ENCODE measurements around the gene TLL2. TPM values are rescaled to one million over a fixed set of nuclear protein-coding genes. Genes with fewer than 3 reads are reported as not detected.

TLL2 gene
- total RNA-seq, 1 experiment from 2014 or later = 0.14 TPM

GRCh38 chr10:96517284-96517683 lies 3.6 kb upstream of the TLL2 start:
- BruUV-seq (replicated peaks) = no TSS peak
- H3K36me3 ChIP-seq (ENCODE audit: control insufficient read depth, insufficient read depth, low read length) = no peaks in the 10 kb centered on the region
- H3K4me3 ChIP-seq (ENCODE audit: low read depth, low read length) = no peak overlapping the region
- H3K9me3 Mint-ChIP-seq (ENCODE audit: unreplicated experiment) = no peaks in the 10 kb centered on the region
- intact Hi-C loops (cut with micrococcal nuclease; ENCODE audit: unreplicated experiment) = no loop called here
- no peak for DNase-seq
- H3K4me1 Mint-ChIP-seq (ENCODE audit: low read depth, unreplicated experiment) = no peaks in the 10 kb centered on the region
- no peaks in the 10 kb centered on the region for H3K27me3 Mint-ChIP-seq (ENCODE audit: insufficient read depth, unreplicated experiment)
- H3K4me3 Mint-ChIP-seq (ENCODE audit: unreplicated experiment) = no peak overlapping the region
- H3K9me3 ChIP-seq = no peaks in the 10 kb centered on the region
- ChIA-PET CTCF (no interaction called here), POLR2A (no interaction called here)
- no peaks in the 10 kb centered on the region; the same call in 1 of the 2 replicates for H3K27me3 ChIP-seq (replicated peaks; ENCODE audit: control insufficient read depth, insufficient read depth, low read length)
- H3K4me1 ChIP-seq = peaks cover 3% of the 10 kb centered on the region; the same call in 1 of the 2 replicates
- no peak overlapping the region for H3K27ac Mint-ChIP-seq (ENCODE audit: unreplicated experiment)
- TF ChIP-seq, protein P1, sequence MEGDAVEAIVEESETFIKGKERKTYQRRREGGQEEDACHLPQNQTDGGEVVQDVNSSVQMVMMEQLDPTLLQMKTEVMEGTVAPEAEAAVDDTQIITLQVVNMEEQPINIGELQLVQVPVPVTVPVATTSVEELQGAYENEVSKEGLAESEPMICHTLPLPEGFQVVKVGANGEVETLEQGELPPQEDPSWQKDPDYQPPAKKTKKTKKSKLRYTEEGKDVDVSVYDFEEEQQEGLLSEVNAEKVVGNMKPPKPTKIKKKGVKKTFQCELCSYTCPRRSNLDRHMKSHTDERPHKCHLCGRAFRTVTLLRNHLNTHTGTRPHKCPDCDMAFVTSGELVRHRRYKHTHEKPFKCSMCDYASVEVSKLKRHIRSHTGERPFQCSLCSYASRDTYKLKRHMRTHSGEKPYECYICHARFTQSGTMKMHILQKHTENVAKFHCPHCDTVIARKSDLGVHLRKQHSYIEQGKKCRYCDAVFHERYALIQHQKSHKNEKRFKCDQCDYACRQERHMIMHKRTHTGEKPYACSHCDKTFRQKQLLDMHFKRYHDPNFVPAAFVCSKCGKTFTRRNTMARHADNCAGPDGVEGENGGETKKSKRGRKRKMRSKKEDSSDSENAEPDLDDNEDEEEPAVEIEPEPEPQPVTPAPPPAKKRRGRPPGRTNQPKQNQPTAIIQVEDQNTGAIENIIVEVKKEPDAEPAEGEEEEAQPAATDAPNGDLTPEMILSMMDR (IDR thresholded peaks at IDR 0.05; ENCODE audit: insufficient read depth in 1 of 2, low read depth in 1 of 2, low read length in 1 of 2, severe bottlenecking in 1 of 2, unreplicated experiment in 1 of 2) = no peak
- peaks cover 51% of the 10 kb centered on the region for H3K36me3 Mint-ChIP-seq (ENCODE audit: insufficient read depth, unreplicated experiment)

DNA sequence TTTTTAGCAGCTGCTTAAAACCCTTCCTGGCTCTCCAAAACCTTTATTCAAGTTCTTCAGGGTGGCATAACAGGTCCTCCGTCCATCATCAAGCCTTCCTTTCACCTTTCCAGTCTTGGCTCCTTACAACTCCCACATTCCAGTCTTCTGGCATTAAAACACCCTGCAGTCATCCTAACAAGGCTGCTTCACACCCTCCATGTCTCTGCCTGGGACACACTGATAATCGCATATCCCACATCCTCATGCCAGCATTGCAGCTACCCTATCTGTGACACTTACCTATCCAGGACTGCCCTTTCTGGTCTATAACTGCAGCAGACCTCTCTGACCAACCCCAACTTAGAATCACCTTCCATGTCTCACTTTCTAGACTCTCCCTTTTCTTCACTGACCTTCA lies 2.6 kb upstream of the TLL2 start:
- H3K27me3 Mint-ChIP-seq (ENCODE audit: insufficient read depth, unreplicated experiment) = peaks cover 4% of the 10 kb centered on the region
- intact Hi-C loops (cut with micrococcal nuclease; ENCODE audit: unreplicated experiment) = no loop called here
- no peak overlapping the region for H3K4me3 ChIP-seq (ENCODE audit: low read depth, low read length)
- no peaks in the 10 kb centered on the region for H3K9me3 ChIP-seq
- H3K9me3 Mint-ChIP-seq (ENCODE audit: unreplicated experiment) = no peaks in the 10 kb centered on the region
- ChIA-PET POLR2A (no interaction called here), CTCF (no interaction called here)
- no peak for DNase-seq
- H3K36me3 ChIP-seq (ENCODE audit: control insufficient read depth, insufficient read depth, low read length) = no peaks in the 10 kb centered on the region
- H3K4me1 Mint-ChIP-seq (ENCODE audit: low read depth, unreplicated experiment) = no peaks in the 10 kb centered on the region
- peak overlapping the region; percentile 14 for H3K27ac Mint-ChIP-seq (ENCODE audit: unreplicated experiment)
- BruUV-seq (replicated peaks) = no TSS peak
- TF ChIP-seq, protein P1 (IDR thresholded peaks at IDR 0.05; ENCODE audit: insufficient read depth in 1 of 2, low read depth in 1 of 2, low read length in 1 of 2, severe bottlenecking in 1 of 2, unreplicated experiment in 1 of 2) = no peak
- H3K27me3 ChIP-seq (replicated peaks; ENCODE audit: control insufficient read depth, insufficient read depth, low read length) = no peaks in the 10 kb centered on the region; the same call in 1 of the 2 replicates
- H3K36me3 Mint-ChIP-seq (ENCODE audit: insufficient read depth, unreplicated experiment) = peaks cover 42% of the 10 kb centered on the region
- peak overlapping the region; percentile 5 for H3K4me3 Mint-ChIP-seq (ENCODE audit: unreplicated experiment)
- H3K4me1 ChIP-seq = peaks cover 3% of the 10 kb centered on the region; the same call in 1 of the 2 replicates

DNA sequence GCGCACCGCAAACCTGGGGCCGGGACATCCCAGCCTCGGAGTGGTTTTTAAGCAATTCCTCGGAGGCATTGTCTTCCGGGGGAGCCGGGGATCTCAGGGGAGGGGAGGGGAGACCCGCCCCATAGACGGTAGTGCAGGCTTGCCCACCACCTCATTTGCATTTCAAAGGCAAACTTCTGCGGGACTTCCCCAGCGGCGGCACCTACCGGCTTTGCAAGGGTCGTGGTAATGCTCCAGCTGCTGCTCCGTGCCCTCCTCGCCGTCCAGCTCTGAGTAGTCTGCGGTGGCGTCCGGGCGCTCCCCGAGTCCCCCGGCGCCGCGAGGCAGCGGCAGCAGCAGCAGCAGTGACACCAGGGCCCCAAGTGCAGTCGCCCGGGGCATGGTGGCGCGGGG lies 425 bp downstream of the TLL2 start:
- CTCF ChIA-PET = interaction anchor here (0.5 to 2.7 kb wide), 19 partner anchors 10 to 912 kb away, joined by 3 to 20 read pairs (median 4); partner anchors contain the start of gene TM9SF3
- BruUV-seq (replicated peaks) = no TSS peak
- intact Hi-C loops (cut with micrococcal nuclease; ENCODE audit: unreplicated experiment) = no loop called here

More for the DNA sequence above, 425 bp downstream of the TLL2 start:
- H3K4me3 Mint-ChIP-seq (ENCODE audit: unreplicated experiment) = peak overlapping the region; percentile 82
- TF ChIP-seq, protein P1 (IDR thresholded peaks at IDR 0.05; ENCODE audit: insufficient read depth in 1 of 2, low read depth in 1 of 2, low read length in 1 of 2, severe bottlenecking in 1 of 2, unreplicated experiment in 1 of 2) = no peak
- peaks cover 25% of the 10 kb centered on the region for H3K36me3 Mint-ChIP-seq (ENCODE audit: insufficient read depth, unreplicated experiment)
- POLR2A ChIA-PET = no interaction called here
- Histone ChIP-seq H3K27me3 (replicated peaks; ENCODE audit: control insufficient read depth, insufficient read depth, low read length) (no peaks in the 10 kb centered on the region; the same call in 1 of the 2 replicates), H3K4me1 (peaks cover 3% of the 10 kb centered on the region; the same call in 1 of the 2 replicates), H3K9me3 (no peaks in the 10 kb centered on the region), H3K36me3 (ENCODE audit: control insufficient read depth, insufficient read depth, low read length) (no peaks in the 10 kb centered on the region), H3K4me3 (ENCODE audit: low read depth, low read length) (peak overlapping the region; percentile 71)
- DNase-seq = no peak
- no peak overlapping the region for H3K27ac Mint-ChIP-seq (ENCODE audit: unreplicated experiment)
- no peaks in the 10 kb centered on the region for H3K4me1 Mint-ChIP-seq (ENCODE audit: low read depth, unreplicated experiment)
- peaks cover 4% of the 10 kb centered on the region for H3K27me3 Mint-ChIP-seq (ENCODE audit: insufficient read depth, unreplicated experiment)
- no peaks in the 10 kb centered on the region for H3K9me3 Mint-ChIP-seq (ENCODE audit: unreplicated experiment)
